ENCODE measurements around the gene FMN1.

Gene FMN1

DNA sequence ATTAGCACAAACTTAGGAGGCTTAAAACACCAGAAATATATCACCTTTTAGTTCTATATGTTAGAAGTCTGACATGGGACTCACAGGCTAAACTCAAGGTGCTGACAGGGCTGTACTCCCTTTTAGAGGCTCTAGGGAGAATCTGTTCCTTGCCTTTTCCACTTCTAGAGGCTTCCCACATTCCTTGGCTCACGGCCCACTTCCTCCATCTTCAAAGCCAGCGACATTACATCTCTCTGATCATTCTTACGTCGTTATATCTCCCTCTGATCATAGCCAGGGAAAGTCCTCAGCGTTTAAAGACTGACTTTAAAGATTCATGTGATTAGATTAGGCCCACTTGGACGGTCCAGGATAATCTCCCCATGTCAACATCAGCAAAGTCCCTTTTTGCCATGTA lies 310.4 kb downstream of the FMN1 start:
- DNase-seq (ENCODE audit: low read depth), result no peak

DNA sequence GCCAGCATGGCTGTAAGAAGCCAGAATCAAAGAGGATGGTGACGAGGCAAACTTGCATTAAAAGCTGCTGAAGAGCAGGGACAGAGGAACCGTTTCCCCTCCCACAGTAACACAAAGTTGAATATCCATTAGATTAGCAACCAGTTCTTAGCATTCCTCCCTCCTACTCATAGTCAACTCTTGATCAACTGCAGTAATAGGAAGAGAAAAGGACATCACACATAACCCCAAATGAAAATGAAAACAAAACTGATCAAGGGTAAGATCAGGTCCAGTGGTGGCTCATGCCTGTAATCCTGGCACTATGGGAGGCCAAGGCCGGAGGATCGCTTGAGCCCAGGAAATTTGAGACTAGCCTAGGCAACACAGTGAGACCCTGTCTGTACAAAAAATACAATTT lies 311.6 kb downstream of the FMN1 start:
- DNase-seq (ENCODE audit: low read depth), result no peak

DNA sequence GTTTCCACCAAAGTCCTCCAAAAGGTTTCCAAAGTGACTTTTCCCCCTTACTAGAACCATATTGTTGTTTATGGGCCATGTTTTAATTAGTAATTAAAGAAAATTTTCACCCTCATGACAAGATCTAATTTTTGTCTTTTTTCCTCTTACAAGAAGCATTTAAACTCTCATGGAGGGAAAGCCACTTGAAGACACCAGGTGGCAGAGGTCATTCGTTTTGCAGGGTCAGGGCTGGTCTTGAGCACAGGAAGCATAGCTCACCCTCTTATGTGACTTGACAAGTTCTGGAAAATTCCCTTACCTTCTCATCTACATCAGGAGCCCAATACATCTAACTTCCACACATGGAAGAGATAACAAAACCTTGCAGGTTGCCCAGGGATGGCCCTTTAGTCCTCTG lies 313.0 kb downstream of the FMN1 start:
- DNase-seq (ENCODE audit: low read depth), result no peak

DNA sequence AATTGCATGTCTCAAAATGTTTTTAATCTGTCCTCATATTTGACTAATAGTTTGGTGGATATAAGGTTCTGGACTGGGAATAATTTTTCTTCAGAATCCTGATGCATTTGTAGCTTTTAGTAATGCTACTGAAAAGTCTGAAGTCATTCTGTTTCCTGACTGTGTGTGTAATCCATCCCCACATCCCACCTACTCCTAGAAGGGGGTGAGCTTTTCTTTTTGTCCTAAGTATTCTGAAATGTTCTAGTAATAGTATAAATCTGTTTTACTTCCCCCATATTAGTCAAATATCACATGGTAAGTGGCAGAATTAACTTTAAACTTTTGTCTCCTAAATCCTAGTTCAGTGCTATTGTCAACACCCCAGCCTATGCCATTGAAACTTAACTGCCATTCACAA lies 313.9 kb downstream of the FMN1 start:
- no peak for DNase-seq (ENCODE audit: low read depth)

DNA sequence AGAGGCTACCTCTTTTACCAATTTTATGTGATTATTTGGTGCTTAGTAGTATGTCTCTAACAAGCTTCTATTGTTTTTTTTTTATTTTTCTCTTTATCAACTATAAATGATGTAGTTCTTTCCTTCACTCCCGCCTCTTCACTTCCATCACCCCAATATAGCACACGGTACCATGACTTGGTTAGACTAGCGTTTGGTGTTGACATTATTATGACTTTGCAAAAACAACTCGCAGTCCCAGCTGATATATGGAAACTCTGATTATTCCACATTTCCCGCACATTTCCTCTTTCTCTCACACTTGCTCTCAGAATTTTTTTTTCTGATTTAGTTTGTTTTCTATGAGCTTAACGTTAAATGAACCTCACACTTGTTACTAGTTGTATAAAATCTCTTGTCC lies 314.5 kb downstream of the FMN1 start:
- DNase-seq (ENCODE audit: low read depth), result no peak

DNA sequence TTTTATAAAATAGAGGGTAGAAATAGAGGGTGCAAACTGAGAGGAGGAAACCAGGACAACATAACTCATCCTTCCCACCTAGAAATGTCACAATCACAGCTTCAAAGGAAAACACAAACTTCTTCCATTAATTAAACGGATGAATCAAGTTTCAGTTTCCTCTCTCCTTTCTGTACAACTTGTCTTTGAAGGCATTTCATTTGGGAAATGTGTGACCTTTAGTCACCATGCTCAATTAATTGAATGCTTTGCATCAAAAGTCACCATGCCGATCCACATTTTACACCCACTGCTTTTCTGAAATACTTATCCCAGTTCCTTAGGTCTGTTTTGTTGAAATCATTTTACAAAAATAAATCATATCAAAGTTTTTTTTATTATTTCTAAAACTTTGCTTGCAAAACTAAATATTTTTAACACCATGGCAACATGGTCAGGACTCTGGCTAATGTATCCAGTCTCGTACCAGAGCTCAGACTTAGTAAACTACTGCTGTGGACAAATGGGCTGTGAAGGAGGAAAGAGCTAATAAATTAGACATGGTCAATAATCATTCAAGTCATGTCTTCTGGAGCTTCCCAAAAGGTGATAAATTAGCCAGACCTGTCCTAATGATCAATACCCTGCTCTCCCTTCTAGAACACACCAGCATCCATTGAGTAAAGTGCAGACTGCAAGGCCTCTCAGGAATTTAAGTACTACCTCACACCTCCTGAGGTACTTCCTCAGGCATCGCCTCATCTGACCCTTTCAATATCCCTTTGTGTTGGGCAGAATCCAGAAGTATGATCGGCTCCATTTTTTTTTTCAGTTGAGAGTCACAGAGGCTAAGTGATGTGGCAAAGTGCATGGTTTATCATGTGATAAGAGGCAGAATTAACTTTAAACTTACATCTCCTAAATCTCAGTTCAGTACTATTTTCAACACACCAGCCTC lies 315.4 kb downstream of the FMN1 start:
- DNase-seq (ENCODE audit: low read depth), result no peak

DNA sequence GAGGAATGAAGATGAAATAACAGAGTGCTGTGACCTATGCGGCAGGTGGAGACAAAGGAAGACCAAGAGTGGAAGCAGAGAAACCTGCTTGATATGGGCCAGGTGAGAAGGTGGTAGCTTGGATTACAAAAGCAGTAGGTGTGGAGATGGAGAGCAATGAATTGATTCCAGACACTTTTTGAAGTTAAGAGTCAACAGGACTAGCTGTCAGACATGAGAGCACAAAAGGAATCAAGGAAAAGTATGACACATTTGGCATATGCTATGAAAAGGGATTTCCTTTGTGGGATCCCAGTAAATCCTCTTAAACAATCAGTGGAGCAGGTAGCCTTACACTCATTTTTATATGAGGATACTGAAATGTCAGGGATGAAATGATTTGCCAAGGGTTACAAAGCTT lies 316.2 kb downstream of the FMN1 start:
- no peak for DNase-seq (ENCODE audit: low read depth)

DNA sequence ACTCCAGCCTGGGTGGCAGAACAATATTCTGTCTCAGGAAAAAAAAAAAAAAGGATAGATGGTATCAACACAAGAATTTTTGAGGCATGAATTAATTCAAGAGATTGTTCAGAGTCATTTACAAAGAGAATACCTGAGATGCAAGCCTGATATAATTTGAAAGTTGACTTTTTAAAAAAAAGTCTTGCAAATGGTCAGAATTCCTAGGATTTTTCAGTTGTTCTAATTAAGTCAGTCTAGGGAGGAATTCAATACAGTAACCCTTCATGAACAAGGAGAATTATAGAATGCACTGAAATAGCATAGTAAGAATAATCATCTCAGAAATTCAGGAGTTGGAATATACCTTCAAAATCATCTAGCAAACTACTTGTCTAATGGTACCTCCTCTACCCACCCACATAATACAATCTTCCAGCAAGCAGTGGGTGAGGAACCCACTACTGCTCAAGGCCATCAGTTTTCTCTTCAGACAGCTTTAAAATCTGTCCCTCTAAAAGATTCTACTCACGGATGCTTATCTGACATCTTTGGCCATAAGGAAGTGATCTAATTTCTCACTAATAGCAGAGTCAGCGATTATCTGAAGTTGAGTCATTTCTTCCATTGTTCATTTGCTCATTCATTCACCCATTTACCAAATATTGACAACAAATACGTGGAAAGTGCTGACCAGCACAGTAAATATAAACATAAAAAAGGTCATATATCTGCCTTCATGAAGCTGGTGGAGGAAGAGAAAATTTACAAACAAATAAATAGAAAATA lies 317.1 kb downstream of the FMN1 start:
- no peak for DNase-seq (ENCODE audit: low read depth)

DNA sequence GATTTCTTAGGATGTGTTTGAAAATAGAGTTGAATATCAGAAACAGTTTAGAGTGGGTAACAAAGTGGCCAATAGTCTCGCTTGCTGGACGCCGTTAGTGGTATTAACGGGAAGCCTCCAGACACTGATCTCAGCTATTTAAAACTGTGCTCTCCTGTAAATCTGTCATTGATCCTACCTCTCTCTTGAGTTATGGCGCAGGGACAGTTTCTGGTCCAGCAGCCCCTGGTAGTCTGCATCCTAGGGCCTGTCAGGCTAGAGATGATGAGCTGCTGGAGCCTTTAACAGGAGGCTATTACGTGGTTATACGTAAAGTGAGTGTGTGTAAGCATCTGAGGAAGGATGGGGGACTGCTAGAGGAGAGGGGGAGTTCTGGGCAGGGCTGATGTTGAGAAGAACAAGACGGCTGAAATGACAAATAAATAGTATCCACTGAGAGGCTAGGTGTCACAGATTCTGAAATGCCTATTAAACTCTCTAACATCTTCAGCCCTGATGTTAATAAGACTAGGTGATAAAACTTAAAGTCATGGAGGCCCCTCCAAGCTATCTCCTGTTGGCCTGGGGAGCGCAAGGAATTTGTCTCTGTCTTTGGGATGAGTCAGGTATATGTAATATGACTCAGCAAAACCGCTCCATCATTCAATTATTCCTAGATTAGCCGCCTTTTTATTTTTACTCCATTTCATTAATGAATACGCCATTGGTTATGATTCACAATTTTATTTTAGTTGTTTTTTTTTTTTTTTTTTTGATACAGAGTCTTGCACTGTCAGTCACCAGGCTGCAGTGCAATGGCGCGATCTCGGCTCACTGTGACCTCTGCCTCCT lies 321.0 kb downstream of the FMN1 start:
- no peak for DNase-seq (ENCODE audit: low read depth)

DNA sequence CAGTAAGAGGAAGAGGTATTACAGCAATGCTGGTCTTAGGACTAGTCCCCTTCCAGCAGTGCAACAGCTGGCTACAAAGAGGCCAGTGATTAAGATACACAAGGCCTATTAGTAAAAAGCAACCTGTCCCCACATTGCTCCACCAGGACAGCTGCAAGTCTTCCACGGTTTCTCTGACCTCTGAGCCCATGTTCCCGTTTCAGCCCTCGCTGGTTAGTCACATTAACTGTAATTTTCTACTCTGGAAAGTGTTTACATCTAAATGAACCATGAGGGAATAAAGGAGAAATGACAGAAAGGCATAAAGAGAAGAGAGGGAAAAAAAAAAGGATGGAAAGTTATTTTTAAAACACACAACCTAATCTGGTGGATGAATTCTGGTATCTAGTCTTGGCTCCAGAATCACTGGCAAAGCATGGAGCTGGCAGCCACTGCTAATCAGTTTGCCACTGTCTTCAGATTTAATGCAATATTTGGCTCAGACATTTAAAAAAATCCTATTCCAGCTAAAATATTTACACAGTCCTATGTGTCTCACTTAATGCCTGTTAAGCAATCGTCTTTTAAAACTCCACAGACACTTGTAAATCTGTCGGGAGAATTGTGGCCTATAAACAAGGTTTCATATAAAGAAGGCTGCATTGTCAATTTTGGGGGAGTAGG lies 321.8 kb downstream of the FMN1 start:
- DNase-seq (ENCODE audit: low read depth), result no peak

DNA sequence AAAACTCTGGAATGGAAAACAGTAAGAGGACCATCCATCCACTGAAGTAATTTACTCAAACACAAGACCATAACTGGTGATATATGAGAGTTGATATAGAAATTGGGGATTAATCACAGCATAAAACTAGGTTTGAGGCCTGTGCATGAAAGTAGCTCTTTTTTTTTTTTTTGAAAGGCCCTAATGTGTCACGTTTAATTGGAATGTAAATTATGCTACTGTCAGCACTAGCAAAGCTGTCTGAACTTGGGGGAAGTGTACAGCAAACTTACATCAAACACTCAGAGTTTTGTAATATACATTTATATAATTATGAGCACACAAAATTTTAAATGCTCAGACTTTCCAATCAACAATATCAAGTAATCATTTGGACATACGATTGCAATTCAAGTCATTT lies 322.6 kb downstream of the FMN1 start:
- no peak for DNase-seq (ENCODE audit: low read depth)

DNA sequence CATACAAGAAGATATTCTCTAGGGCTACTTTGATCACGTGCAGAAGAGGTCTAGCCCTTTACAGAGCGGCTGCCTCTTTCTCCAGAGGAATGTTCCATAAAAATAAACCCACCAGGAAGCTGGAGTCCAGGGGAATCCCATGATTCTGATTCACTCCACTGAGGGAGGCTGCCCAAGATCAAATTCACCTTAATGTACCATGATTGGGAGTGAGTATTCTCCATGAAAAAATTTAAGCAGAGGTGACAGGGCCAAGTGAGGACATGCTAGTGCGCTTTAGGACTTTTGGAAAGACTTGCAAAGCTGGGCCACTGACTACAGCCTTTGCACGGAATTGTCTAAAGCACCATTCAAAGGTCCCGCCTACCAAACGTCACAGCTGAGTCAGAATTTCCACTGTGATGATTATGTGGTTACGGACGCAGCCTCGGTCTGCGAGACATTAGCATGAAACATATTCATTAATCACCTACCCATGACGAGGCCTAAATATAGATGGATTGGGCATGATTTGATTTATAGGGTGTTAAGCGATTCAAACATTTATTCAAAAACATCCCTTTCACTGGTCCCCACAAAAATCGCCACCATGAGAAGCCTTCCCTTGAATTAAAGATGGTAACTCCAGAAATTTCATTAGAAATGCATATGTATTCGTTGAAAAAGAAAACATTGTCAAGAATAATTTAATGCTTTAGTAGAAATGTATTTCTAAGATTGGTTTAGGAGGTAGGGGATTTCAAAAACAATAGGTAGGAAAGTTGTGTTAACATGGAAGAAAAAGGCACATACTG lies 324.1 kb downstream of the FMN1 start:
- DNase-seq (ENCODE audit: low read depth), result no peak

DNA sequence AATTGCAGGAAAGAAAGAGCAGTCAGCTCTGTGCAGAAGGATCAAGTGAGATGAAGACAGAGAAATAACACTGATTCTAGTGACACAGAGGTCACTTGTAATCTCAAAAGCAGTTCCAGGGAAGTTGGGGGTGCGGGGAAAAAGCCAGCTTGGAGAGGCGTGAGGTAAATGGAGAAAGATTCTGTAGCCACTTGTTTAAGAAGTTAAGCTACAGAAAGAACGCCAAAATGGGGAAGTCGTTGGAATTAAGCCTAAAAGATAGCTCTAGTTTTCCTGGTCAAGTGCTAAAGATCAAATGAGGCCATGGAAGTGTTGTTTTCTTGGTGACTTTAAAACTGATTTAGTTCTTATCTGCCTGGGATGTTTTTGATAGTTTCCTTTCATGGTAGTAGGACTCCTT lies 324.7 kb downstream of the FMN1 start:
- no peak for DNase-seq (ENCODE audit: low read depth)

DNA sequence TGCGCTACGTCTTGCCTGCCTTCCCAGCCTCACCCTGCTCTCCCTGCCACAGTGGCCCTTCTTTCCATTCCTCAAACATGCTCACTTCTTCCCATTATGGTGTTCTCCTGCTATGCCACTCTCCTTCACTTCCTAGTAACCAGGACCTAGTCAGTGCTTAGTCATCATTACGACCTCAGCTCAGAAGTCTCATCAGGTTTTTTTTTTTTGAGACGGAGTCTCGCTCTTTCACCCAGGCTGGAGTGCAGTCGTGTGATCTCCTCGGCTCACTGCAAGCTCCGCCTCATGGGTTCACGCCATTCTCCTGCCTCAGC lies 327.2 kb downstream of the FMN1 start:
- no peak for DNase-seq (ENCODE audit: low read depth)

DNA sequence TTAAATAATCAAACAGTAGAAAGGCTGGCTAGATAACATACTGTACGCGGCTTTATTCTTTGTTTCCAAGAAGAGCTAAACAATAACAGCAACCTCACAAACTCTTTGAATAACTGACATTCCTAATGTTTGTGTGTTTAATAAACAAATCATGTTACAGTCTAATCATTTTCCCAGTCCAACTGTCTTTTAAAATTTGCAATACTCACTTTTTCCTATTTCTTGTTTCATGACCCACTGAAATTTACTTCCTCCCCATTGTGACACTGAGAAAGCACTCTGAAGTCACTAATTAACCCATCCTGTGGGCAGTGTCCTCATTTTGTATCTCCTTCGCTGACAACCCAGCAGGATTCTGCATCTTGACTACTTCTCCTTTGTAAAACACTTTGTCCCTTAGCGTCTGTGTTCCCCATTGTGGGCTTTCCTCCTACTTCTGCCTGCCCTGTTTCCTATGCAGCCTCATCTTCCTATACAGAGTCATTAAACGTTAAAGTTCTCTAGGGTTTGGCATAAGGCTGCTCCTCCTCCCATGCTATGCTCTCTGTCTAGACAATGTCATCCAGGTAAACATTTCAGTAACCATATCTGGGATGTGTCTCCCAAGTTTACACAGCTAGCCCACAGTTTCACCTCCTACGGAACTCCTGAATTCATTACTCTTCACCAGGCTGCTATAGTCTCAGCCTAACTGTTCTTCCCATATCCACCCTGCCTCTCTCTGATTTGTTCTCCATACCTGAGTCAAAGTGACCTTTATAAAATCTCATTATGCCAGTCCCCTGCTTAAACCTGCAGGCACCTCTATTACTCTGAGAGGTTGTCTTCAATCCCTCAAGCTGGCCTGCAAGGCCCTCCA lies 327.8 kb downstream of the FMN1 start:
- no peak for DNase-seq (ENCODE audit: low read depth)

DNA sequence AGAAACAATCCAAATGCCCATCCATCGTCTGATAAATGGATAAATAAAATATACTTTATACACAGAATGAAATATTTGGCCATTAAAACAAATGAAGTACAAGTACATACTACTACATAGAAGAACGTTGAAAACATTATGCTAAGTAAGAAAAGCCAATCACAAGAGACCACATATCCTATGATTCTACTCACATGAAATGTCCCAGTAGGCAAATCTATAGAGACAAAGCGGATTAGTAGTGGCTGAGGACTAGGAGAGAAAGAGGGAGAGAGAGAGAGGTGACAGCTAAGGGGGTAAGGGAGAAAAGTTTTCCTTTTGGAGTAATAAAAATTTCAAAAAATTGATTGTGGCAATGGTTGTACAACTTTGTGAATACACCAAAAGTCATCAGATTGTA lies 329.7 kb downstream of the FMN1 start:
- no peak for DNase-seq (ENCODE audit: low read depth)

DNA sequence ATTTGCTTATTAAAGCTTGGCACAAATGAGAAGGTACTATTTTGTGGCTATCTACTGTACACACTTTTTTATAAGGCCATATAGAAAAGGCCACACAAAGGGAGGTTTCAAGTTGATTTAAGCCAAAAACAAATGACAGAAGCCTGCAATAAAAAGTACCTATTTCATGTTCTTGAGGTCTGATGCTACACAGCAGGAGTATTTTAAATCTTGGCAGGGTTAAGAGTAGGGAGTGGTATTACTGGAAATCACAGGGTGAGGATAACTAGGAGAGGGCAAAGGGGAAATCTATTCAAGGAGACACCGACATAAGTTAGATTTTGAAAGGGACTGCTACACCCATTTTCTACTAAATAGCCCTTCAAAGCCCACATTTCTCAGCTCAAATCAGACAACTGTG lies 330.5 kb downstream of the FMN1 start:
- DNase-seq (ENCODE audit: low read depth), result no peak

DNA sequence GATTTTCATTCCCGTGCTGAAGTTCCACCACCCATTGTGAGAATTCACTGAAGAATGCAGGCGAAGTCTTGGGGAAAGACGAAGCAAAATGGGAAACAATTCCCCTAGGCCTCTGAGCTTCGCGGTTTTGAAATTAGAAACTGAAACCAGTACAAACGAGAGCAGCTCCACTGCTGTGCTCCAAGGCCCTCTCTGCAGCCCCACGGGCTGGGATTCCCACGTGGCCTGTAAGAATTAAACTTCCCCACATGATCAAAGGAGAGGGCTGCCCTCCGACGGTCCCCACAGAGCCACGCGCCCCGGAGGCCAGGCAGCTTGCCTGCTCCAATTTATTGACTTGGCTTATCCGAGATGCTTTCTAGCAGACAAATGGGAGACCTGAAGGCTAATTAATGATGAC lies 332.8 kb downstream of the FMN1 start:
- DNase-seq (ENCODE audit: low read depth), result no peak

DNA sequence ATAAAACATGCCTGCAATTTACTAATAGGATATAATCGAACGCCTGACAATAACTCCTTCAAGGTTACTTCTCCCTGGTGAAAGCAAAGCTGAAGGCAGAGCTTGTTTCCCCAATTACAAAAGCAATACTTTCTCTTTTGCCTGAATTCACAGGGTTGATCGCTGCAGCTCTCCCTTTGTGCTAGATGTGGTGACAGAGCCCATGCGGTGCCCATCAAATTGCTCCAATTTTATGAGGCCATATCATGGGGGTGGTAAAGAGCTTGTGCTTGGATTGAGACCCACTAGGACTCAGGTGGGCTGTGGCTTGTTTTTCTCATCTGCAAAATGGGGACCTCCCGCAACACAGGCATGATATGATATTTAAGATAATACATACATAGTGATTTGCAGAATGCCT lies 333.3 kb downstream of the FMN1 start:
- DNase-seq (ENCODE audit: low read depth), result no peak

DNA sequence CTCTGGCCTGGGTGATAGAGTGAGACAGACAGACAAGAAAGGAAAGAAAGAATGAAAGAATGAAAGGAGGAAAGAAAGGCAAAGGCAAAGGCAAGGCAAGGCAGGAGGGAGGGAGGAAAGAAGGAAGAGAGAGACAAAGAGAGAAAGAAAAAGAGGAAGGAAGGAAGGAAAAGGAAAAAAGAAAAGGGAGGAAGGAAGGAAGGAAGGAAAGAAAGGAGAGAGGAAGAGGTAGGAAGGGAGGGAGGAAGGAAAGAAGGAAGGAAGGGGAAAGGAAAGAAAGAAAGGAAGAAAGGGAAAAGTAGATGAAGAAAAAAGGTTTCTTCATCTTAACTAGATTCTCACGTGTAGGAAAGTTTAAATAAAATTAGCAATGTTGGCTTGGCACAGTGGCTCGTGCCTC lies 334.5 kb downstream of the FMN1 start:
- no peak for DNase-seq (ENCODE audit: low read depth)

Measured in T-helper 22 cell (primary cell).